Parathyroid adenoma (tissue), 2 donors: ENCODE measurements around the gene CERT1.

ENCODE experiments used
- H2AFZ ChIP-seq: fragments of 300-600 bp; sonication (generic); one replicate; pipeline ENCODE4 v1.7.0; 2017; ENCODE audit warnings: antibody characterized with exemption, mild to moderate bottlenecking
- H3K27ac ChIP-seq: fragments of 300-600 bp; sonication (generic); one replicate; pipeline ENCODE4 v1.7.0; 2017
- H3K27me3 ChIP-seq: fragments of 300-600 bp; sonication (generic); one replicate; pipeline ENCODE4 v1.7.0; 2017; ENCODE audit warnings: low read length; ENCODE audit not compliant: control insufficient read depth, insufficient read depth
- H3K36me3 ChIP-seq: fragments of 300-600 bp; sonication (generic); one replicate; pipeline ENCODE4 v1.7.0; 2017; ENCODE audit warnings: low read length; ENCODE audit not compliant: control insufficient read depth, insufficient read depth
- H3K4me1 ChIP-seq: fragments of 300-600 bp; sonication (generic); one replicate; pipeline ENCODE4 v1.7.0; 2017; ENCODE audit warnings: control low read depth
- H3K4me2 ChIP-seq: fragments of 300-600 bp; sonication (generic); one replicate; pipeline ENCODE4 v1.7.0; 2017; ENCODE audit warnings: low read length
- H3K4me3 ChIP-seq: fragments of 300-600 bp; sonication (generic); one replicate; pipeline ENCODE4 v1.7.0; 2017; ENCODE audit warnings: low read depth, low read length
- H3K79me2 ChIP-seq: fragments of 300-600 bp; sonication (generic); one replicate; pipeline ENCODE4 v1.7.0; 2017; ENCODE audit warnings: control low read depth
- H3K9ac ChIP-seq: fragments of 300-600 bp; sonication (generic); one replicate; pipeline ENCODE4 v1.7.0; 2017; ENCODE audit warnings: mild to moderate bottlenecking
- H3K9me3 ChIP-seq: fragments of 300-600 bp; sonication (generic); one replicate; pipeline ENCODE4 v1.7.0; 2017; ENCODE audit warnings: low read length; ENCODE audit not compliant: control insufficient read depth
- CTCF ChIP-seq: fragments of 300-600 bp; sonication (generic); IDR thresholded peaks from one replicate; pipeline ENCODE4 v1.7.0; 2017; ENCODE audit warnings: antibody characterized with exemption, mild to moderate bottlenecking
- donor health status: primary hyperparathyroidism.

The CERT1 gene

GRCh38 chr5:75468593-75468992, 42.8 kb downstream of the CERT1 start:
- Histone ChIP-seq H3K79me2 (peaks cover 29% of the 10 kb centered on the region), H3K9me3 (no peaks in the 10 kb centered on the region), H3K27me3 (no peaks in the 10 kb centered on the region), H3K27ac (no peak overlapping the region), H3K9ac (no peak overlapping the region), H3K4me2 (no peak overlapping the region), H3K36me3 (no peaks in the 10 kb centered on the region), H2AFZ (no peak overlapping the region), H3K4me3 (no peak overlapping the region), H3K4me1 (peaks cover 2% of the 10 kb centered on the region)
- no peak for TF ChIP-seq CTCF

- H3K4me1 ChIP-seq: peaks cover 2% of the 10 kb centered on the region
- H3K4me3 ChIP-seq: no peak overlapping the region
- H3K27me3 ChIP-seq: no peaks in the 10 kb centered on the region
- H3K9ac ChIP-seq: no peak overlapping the region
- H3K27ac ChIP-seq: no peak overlapping the region
- H3K9me3 ChIP-seq: no peaks in the 10 kb centered on the region
- no peak for TF ChIP-seq CTCF
- H3K36me3 ChIP-seq: no peaks in the 10 kb centered on the region
- H3K4me2 ChIP-seq: no peak overlapping the region
- no peak overlapping the region for H2AFZ ChIP-seq
- H3K79me2 ChIP-seq: peaks cover 24% of the 10 kb centered on the region
These were observed 45.3 kb downstream of the CERT1 start for GRCh38 chr5:75466006-75466716.

- no peak overlapping the region for H3K27ac ChIP-seq
- TF ChIP-seq CTCF: no peak
These were observed 45.9 kb downstream of the CERT1 start for GRCh38 chr5:75465480-75465879.

GRCh38 chr5:75463726-75464125, 47.7 kb downstream of the CERT1 start:
- H3K4me2 ChIP-seq: no peak overlapping the region
- H3K4me1 ChIP-seq: peaks cover 2% of the 10 kb centered on the region
- H3K27ac ChIP-seq: no peak overlapping the region
- H3K27me3 ChIP-seq: no peaks in the 10 kb centered on the region
- no peak overlapping the region for H2AFZ ChIP-seq
- peaks cover 31% of the 10 kb centered on the region for H3K79me2 ChIP-seq
- no peak for TF ChIP-seq CTCF
- H3K4me3 ChIP-seq: no peak overlapping the region
- H3K9me3 ChIP-seq: no peaks in the 10 kb centered on the region
- H3K9ac ChIP-seq: no peak overlapping the region
- no peaks in the 10 kb centered on the region for H3K36me3 ChIP-seq

More at GRCh38 chr5:75465480-75465879, 45.9 kb downstream of the CERT1 start:
- Histone ChIP-seq H3K79me2 (peaks cover 29% of the 10 kb centered on the region), H3K9ac (no peak overlapping the region), H3K4me2 (no peak overlapping the region), H3K4me1 (peaks cover 2% of the 10 kb centered on the region), H3K4me3 (no peak overlapping the region), H2AFZ (no peak overlapping the region), H3K9me3 (no peaks in the 10 kb centered on the region), H3K36me3 (no peaks in the 10 kb centered on the region), H3K27me3 (no peaks in the 10 kb centered on the region)

- H3K27me3 ChIP-seq: no peaks in the 10 kb centered on the region
- H3K4me2 ChIP-seq: no peak overlapping the region
- peaks cover 2% of the 10 kb centered on the region for H3K4me1 ChIP-seq
- H3K9ac ChIP-seq: no peak overlapping the region
- TF ChIP-seq CTCF: no peak
- no peak overlapping the region for H2AFZ ChIP-seq
- no peak overlapping the region for H3K27ac ChIP-seq
- no peaks in the 10 kb centered on the region for H3K9me3 ChIP-seq
- no peaks in the 10 kb centered on the region for H3K36me3 ChIP-seq
- H3K79me2 ChIP-seq: peaks cover 18% of the 10 kb centered on the region
- H3K4me3 ChIP-seq: no peak overlapping the region
These were observed 49.8 kb downstream of the CERT1 start for GRCh38 chr5:75461679-75462078.
